Muscle layer of duodenum (tissue), 2 donors: ENCODE measurements around the gene G2E3.

Source experiments
- H3K27ac ChIP-seq: one replicate; pipeline ENCODE4 v1.7.0; 2013; ENCODE audit warnings: mild to moderate bottlenecking, low read length
- H3K27me3 ChIP-seq: one replicate; pipeline ENCODE4 v1.7.0; 2013; ENCODE audit warnings: low read depth, mild to moderate bottlenecking, control low read depth, low read length
- H3K36me3 ChIP-seq, 2 donors: one replicate each; pipeline ENCODE4 v1.7.0; 2013; ENCODE audit warnings: low read length in 2 of 2, control low read depth in 1 of 2, mild to moderate bottlenecking in 1 of 2; ENCODE audit not compliant: insufficient read depth in 2 of 2, control insufficient read depth in 1 of 2
- H3K4me1 ChIP-seq, 2 donors: one replicate each; pipeline ENCODE4 v1.7.0; 2013; ENCODE audit warnings: low read length in 2 of 2, mild to moderate bottlenecking in 2 of 2, control low read depth in 1 of 2, moderate library complexity in 1 of 2; ENCODE audit not compliant: insufficient read depth in 2 of 2, control insufficient read depth in 1 of 2
- H3K4me3 ChIP-seq, 2 donors: one replicate each; pipeline ENCODE4 v1.7.0; 2013; ENCODE audit warnings: low read length in 2 of 2, low read depth in 1 of 2, mild to moderate bottlenecking in 1 of 2
- H3K9me3 ChIP-seq, 2 donors: one replicate each; pipeline ENCODE4 v1.7.0; 2013; ENCODE audit warnings: low read length in 2 of 2, control low read depth in 1 of 2, mild to moderate bottlenecking in 1 of 2; ENCODE audit not compliant: control insufficient read depth in 1 of 2
- donor health status: healthy.

G2E3 gene

DNA sequence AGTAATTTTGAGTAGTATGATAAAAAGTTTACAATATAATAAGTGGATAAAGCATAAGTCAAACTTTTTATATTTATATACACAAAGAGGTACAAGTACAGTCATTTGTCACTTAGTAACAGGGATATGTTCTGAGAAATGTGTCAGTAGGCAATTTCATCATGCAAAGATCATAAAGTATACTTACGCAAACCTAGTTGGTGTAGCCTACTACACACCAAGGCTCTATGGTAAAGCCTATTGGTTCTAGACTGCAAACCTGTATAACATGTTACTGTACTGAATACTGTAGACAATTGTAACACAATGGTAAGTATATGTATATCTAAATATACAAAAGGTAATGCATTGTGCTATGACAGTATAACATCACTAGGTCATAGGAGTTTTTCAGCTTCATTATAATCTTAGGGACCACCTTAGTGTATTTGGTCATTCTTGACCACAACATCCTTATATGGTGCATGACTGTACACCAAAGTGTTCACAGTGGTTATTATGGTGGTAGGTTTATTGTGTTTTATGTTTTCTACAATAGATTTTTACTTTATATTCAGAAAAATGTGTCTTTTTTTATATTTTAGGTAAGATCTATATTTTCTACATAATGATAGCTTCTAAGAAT is 48.3 kb downstream of the G2E3 start:
- H3K4me3 ChIP-seq = no peak overlapping the region
- H3K36me3 ChIP-seq = peaks cover 7 to 32% of the 10 kb centered on the region in 2 donors
- H3K27me3 ChIP-seq = no peaks in the 10 kb centered on the region
- H3K27ac ChIP-seq = no peak overlapping the region
- H3K4me1 ChIP-seq = peaks cover 0 to 6% of the 10 kb centered on the region in 2 donors
- H3K9me3 ChIP-seq = no peaks in the 10 kb centered on the region

DNA sequence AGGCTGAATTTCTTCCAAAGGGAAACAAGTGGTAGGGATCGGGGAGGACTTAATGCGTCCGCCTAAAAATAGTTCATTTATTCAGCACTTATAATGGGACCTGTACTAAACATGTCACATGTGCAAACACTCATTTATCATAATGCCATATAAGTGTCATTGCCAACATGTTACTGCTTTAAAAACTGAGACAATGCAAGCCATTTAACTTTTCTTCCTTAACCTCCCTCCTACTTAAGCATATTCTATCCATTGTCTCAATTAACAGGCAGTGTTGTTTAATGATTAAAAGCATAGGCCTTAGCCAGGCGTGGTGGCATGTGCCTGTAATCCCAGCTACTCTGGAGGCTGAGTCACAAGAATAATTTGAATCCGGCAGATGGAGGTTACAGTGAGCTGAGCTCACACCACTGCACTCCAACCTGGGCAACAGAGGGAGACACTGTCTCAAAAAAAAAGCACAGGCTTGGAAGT is 49.6 kb downstream of the G2E3 start:
- Histone ChIP-seq H3K9me3 (no peaks in the 10 kb centered on the region), H3K36me3 (peaks cover 4 to 21% of the 10 kb centered on the region in 2 donors), H3K4me3 (no peak overlapping the region), H3K27ac (no peak overlapping the region), H3K4me1 (peaks cover 0 to 6% of the 10 kb centered on the region in 2 donors), H3K27me3 (no peaks in the 10 kb centered on the region)

DNA sequence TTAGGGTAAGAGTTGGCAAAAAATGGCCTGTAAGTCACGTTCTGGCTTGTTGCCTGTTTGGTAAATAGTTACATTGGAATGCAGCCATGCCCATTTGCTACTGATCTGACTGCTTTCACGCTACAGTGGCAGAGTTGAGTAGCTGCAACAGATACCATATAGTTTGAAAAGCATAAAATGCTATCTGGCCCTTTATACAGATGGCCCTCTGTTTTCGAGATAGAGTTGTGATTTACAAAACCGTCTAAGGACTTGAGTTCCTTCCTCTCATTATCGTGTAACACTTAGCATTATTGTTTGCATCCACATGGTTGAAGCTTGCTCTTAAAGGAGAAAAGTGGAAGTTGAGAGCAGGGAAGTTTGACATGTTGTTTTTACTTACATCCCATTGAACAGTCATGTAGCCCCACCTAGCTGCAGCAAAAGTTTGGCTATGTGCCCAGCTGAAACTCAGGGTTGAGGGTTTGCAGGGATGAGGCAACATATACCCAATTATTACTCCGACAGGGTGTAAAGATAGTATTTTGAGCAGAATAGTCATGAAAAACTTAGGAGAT is 51.9 kb downstream of the G2E3 start:
- no peaks in the 10 kb centered on the region for H3K9me3 ChIP-seq
- no peak overlapping the region for H3K4me3 ChIP-seq
- H3K36me3 ChIP-seq = peaks cover 0 to 12% of the 10 kb centered on the region in 2 donors
- no peak overlapping the region for H3K27ac ChIP-seq
- H3K4me1 ChIP-seq = peaks cover 0 to 6% of the 10 kb centered on the region in 2 donors
- no peaks in the 10 kb centered on the region for H3K27me3 ChIP-seq

DNA sequence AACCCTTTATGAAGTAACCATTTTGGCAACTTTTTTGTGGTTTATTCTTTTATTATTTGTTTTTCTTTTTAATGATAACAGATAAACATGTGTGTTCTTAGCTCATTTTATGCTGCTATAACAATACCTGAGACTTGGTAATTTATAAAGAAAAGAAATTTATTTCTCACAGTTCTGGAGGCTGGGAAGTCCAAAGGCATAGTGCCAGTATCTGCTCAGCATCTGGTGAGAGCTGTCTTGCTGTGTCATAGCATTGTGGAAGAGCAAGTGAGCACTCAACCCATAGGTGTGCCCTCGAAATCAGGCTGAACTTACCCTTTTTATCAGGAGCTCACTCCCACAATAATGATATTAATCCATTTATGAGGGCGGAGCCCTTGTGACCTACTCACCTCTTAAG is 55.2 kb downstream of the G2E3 start:
- Histone ChIP-seq H3K27ac (no peak overlapping the region), H3K27me3 (no peaks in the 10 kb centered on the region), H3K4me1 (peaks cover 0 to 6% of the 10 kb centered on the region in 2 donors), H3K9me3 (no peaks in the 10 kb centered on the region), H3K36me3 (peaks cover 0 to 4% of the 10 kb centered on the region in 2 donors), H3K4me3 (no peak overlapping the region)

DNA sequence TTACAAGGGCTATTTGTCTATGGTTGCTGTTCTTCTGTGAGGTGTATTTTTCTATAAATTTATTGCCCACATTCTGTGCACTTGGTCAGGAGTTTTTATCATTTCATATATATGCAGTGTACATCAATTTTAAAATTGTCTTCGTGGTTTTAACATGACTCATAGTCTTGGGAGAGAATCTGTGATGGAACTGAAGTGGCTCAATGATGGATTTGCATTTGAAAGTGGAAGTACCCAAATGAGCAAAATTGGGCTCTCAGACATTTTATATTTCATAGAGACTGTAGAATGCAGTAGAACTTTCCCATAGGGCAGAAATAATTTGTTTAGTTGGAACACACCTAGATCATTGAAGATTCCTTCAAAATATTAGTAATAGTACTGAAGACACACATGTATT is 61.2 kb downstream of the G2E3 start:
- Histone ChIP-seq H3K36me3 (peaks cover 0 to 3% of the 10 kb centered on the region in 2 donors), H3K27ac (no peak overlapping the region), H3K27me3 (no peaks in the 10 kb centered on the region), H3K4me1 (peaks cover 6 to 19% of the 10 kb centered on the region in 2 donors), H3K4me3 (no peak overlapping the region), H3K9me3 (no peaks in the 10 kb centered on the region)

DNA sequence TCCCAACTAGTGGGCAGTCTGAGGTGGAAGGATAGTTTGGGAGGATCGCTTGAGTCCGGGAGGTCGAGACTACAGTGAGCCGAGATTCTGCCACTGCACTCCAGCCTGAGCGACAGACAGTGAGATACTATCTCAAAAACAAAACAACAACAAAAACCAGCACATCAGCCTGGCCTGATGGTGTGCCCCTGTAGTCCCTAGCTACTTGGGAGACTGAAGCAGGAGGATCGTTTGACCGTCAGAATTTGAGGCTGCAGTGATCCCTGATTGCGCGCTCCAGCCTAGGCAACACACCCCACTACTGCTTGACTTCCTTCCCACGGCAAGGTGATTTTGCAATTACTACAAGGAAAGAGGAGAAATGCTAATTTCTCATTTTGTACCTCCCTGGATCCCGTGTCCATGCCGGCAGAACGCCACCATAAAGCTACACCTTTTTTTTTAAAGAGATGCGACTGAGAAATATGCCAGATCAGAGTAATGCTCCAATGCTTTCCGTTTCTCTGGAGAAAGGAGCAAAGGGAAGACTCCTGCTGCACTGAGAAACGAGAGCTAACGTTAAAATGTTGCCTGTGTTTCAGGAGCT is 62.5 kb downstream of the G2E3 start:
- no peaks in the 10 kb centered on the region for H3K27me3 ChIP-seq
- H3K27ac ChIP-seq = peak overlapping the region; percentile 95
- peaks cover 6 to 26% of the 10 kb centered on the region in 2 donors for H3K4me1 ChIP-seq
- no peaks in the 10 kb centered on the region for H3K9me3 ChIP-seq
- H3K36me3 ChIP-seq = no peaks in the 10 kb centered on the region
- H3K4me3 ChIP-seq = peak overlapping the region; percentile 82 to 97

DNA sequence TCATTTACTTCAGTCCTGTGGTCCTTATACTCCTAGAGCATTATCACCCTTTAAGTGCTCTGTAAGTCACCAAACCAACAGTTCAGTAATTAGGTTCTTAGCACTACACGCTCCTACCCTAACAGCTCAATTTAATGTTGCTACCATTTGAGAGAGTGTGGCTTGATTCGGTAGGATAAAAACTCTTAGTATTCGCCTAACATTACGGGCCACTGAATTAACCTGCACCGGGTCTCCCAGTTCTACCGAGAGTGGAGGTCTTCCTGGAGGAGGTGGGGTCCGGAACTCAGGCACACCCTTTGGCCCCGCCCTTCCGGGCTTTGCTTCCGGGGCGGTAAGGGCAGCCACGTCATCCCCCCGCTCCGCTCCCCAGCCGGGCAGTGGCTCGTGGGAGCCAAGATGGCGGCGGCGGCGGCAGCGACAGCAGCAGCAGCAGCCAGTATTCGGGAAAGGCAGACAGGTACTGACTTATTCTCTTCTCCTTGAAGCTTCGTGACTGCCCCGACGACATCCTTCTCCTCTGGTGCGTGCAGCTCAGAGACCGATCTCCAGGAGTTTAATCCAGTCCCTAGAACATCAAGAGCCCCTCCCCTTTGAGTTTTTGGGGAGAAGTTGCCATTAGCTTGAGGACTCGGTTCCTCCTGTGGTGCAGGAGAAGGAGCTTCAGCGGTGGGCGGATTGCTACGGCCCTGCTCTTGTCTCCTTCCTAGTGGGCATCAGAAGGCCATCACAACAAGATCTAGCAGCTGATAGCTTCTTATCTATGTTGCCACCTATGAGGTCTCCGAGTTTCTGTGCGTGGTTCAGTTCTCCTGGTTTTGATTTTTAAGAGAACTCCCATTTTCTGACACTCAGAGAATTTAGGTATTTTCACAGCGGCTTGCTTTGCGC is 63.2 kb downstream of the G2E3 start, which contains the start of gene SCFD1:
Gene SCFD1 (plus strand): TSS at position 380 of the 891 bp plus-strand sequence. CDS start 20 bp downstream, at position 400.
- Histone ChIP-seq H3K27me3 (no peaks in the 10 kb centered on the region), H3K36me3 (no peaks in the 10 kb centered on the region), H3K9me3 (no peaks in the 10 kb centered on the region), H3K27ac (peak within 1 kb of the TSS; percentile 95), H3K4me1 (peaks cover 6 to 26% of the 10 kb centered on the region in 2 donors), H3K4me3 (peak within 1 kb of the TSS; percentile 82 to 97)

DNA sequence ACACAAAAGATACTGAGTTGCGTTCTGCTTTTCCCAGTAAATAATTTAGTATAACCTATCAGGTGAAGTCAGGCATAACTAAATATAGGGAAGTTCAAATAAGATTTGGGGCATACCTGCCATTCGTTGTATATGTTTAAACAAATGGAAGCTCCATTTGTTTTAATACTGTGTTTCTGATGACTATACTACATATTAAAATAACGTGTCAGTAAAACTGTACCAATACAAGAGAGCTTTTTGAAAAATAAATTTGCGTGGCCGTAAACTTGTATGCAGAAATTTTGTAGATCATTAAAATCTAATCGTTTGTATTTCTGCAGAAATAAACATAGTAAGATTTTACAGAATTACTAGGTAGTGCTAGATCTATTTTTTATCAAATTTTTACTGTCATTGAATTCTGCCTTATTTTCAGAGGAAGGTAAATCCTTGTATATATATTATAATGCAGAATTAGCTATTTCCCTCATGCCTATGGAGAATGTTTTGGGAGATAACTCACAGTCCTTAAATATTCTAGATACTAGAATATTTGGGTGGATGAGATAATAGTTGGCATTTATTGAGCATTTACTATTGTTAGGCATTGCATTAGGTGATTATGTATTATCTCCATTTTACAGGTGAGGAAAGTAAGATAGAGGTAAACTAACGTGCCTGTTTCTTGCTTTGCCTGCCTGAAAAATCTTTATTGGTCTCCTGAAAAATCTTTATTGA is 64.6 kb downstream of the G2E3 start:
- no peaks in the 10 kb centered on the region for H3K27me3 ChIP-seq
- H3K4me1 ChIP-seq = peaks cover 6 to 26% of the 10 kb centered on the region in 2 donors
- no peak overlapping the region for H3K27ac ChIP-seq
- H3K4me3 ChIP-seq = peak overlapping the region; percentile 82 to 97
- no peaks in the 10 kb centered on the region for H3K36me3 ChIP-seq
- H3K9me3 ChIP-seq = no peaks in the 10 kb centered on the region

DNA sequence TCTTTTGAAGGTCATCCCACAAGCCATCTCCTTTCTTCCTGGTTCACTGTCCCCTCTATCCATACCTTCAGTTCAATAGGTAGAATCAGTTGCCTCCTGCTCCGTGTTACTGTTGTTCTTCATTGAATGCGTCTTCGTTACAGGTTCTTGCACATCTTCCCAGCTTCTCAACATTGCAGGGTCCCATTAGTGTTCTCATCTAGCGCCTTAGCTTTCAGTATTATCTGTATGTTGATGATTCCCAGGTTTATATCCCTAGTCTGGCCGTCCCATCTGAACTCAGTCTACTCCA is 65.1 kb downstream of the G2E3 start:
- no peaks in the 10 kb centered on the region for H3K36me3 ChIP-seq
- no peak overlapping the region for H3K27ac ChIP-seq
- no peaks in the 10 kb centered on the region for H3K9me3 ChIP-seq
- peak overlapping the region in 1 of 2 donors; percentile 82 for H3K4me3 ChIP-seq
- H3K4me1 ChIP-seq = peaks cover 6 to 26% of the 10 kb centered on the region in 2 donors
- no peaks in the 10 kb centered on the region for H3K27me3 ChIP-seq

DNA sequence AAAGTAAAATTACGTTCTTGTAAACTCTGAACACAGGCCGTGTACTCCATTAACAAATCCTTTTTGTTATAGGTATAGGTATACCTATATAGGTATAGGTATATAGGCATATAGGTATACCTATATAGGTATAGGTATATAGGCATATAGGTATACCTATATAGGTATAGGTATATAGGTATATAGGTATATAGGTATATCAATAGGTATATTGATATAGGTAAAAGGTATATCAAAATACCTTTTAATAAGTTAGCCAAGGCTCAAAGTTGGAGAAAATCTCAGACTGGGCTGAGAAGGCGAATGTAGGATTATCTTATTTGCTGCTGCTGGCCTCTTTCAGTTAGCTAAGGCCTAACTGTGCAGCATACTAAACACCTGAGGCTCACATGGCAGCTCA is 66.6 kb downstream of the G2E3 start:
- Histone ChIP-seq H3K9me3 (no peaks in the 10 kb centered on the region), H3K27ac (no peak overlapping the region), H3K4me3 (no peak overlapping the region), H3K4me1 (peaks cover 6 to 26% of the 10 kb centered on the region in 2 donors), H3K27me3 (no peaks in the 10 kb centered on the region), H3K36me3 (peaks cover under 1 to 2% of the 10 kb centered on the region in 2 donors)
